ENCODE data around the gene PPP2R1B. TPM values are rescaled to one million over a fixed set of nuclear protein-coding genes. Genes with fewer than 3 reads are reported as not detected.

Gene PPP2R1B
- total and polyA plus RNA-seq, 8 donors: 26.4 to 31.5 (median 29.4) TPM

DNA sequence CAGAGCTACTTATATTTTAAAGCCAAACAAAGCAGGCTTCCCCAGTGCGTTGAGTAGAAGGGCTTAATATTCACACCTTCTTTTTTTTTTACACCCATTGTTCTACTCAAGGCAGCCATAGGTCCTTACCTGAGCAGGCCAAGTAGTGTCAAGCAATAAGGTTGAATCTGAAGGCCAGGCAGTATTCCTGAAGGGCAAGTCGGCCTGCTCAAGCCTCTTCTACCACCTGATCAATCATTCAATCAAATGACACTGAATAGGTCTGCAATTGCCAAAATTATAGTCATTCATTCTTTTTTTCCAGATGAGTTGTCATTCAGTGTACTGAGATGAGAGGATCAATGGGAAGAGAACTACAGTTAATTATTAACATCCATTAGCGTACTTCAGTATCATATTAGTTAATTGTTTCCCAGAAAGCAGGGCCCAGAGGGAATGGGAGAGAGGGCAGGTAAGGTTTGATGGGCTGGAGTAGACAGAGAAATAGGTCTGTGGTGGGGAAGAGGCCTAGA lies 11.9 kb upstream of the PPP2R1B start:
- intact Hi-C loops (cut with DNase I): loop anchor here in 1 of 2 donors (5.0 to 10.0 kb wide), 2 partner anchors 57 to 176 kb away; partner anchors contain the start of gene SIK2
- Histone ChIP-seq H3K27me3 (no peaks in the 10 kb centered on the region), H3K4me3 (no peak overlapping the region), H3K9me3 (no peaks in the 10 kb centered on the region), H3K4me1 (no peaks in the 10 kb centered on the region), H3K36me3 (no peaks in the 10 kb centered on the region), H3K27ac (no peak overlapping the region)
- DNase-seq: no peak
- no peak for TF ChIP-seq CTCF (IDR thresholded peaks at IDR 0.05)
- no peak for ATAC-seq

GRCh38 chr11:111777094-111778046 lies 11.2 kb upstream of the PPP2R1B start:
- intact Hi-C loops (cut with DNase I): loop anchor here in 1 of 2 donors (5.0 to 10.0 kb wide), 2 partner anchors 57 to 175 kb away; partner anchors contain the start of gene SIK2
- DNase-seq (peak in 2 of 4 donors; percentile 74 to 86), ATAC-seq (peak; percentile 94)

DNA sequence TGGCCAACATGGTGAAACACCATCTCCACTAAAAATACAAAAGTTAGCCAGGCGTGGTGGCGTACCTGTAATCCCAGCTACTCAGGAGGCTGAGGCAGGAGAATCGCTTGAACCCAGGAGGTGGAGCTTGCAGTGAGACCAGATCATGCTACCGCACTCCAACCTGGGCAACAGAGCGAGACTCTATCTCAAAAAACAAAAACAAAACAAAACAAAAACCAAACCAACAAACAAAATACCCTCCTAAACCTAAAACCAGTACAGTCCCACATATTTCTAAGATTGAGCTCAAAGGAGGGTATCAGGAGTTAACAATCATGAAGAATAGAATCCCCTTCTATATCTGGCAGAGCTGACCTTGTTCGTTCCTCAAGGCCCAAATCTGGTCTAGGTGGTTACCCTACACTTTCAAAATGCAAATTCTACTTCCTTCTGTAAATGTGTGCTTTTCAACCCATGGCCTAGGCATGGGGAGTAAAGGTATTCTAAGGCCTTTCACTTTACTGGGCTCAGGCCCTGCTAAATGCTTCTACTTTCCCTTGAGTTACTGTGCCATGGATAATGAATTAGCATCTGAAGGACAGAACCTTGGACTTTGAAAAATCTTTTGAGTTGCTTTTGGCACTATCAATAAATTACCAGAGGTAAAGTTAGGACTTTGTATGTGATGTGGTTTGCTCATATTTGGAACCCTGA lies 10.4 kb upstream of the PPP2R1B start:
- ATAC-seq (no peak), DNase-seq (no peak)
- Histone ChIP-seq H3K4me3 (no peak overlapping the region), H3K27me3 (no peaks in the 10 kb centered on the region), H3K4me1 (no peaks in the 10 kb centered on the region), H3K27ac (no peak overlapping the region), H3K9me3 (no peaks in the 10 kb centered on the region), H3K36me3 (no peaks in the 10 kb centered on the region)
- intact Hi-C loops (cut with DNase I): loop anchor here in 1 of 2 donors (5.0 to 10.0 kb wide), 2 partner anchors 58 to 174 kb away; partner anchors contain the start of gene SIK2
- TF ChIP-seq CTCF (IDR thresholded peaks at IDR 0.05): no peak

More at GRCh38 chr11:111777094-111778046, 11.2 kb upstream of the PPP2R1B start:
- no peak overlapping the region for H3K27ac ChIP-seq
- no peaks in the 10 kb centered on the region for H3K4me1 ChIP-seq
- H3K4me3 ChIP-seq: no peak overlapping the region
- H3K27me3 ChIP-seq: no peaks in the 10 kb centered on the region
- no peaks in the 10 kb centered on the region for H3K9me3 ChIP-seq
- no peaks in the 10 kb centered on the region for H3K36me3 ChIP-seq
- peak; percentile 54 to 80 for TF ChIP-seq CTCF (IDR thresholded peaks at IDR 0.05)

DNA sequence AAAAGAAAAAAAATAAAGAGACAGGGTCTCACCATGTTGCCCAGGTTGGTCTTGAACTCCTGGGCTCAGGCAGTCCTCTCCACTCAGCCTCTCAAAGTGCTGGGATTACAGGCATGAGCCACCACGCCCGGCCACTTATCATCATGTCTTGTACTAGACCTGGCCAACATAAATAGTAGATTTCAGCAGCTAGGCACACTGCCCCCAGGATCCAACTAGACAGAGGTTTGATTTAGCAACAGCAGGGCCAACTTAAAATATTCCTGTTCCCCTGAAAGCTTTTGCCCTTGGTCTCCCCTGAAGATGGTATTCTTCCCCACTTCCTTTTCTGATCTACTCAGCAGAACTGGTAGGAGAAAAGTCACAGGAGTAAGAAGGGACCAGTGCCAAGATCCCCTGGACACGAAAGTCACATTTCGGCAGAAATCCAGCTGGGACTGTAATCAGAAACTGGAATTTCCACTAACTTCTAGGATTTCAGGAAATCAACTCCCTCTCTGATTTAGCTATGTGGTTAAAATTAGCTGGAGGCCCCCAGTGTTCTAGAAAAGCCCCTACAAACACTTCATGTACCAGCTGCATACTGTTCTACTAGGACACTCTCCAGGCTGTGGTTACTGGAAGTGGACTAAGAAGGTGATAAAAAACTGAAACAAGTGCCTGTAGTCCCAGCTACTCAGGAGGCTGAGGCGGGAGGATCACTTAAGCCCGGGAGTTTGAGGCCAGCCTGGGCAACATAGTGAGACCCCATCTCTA lies 8.9 kb upstream of the PPP2R1B start:
- no peak overlapping the region for H3K4me3 ChIP-seq
- DNase-seq: peak in 2 of 4 donors; percentile 61 to 78
- no peaks in the 10 kb centered on the region for H3K36me3 ChIP-seq
- H3K27ac ChIP-seq: no peak overlapping the region
- peak; percentile 55 for ATAC-seq
- intact Hi-C loops (cut with DNase I): loop anchor here in 1 of 2 donors (5.0 to 10.0 kb wide), 2 partner anchors 60 to 173 kb away; partner anchors contain the start of gene SIK2
- H3K27me3 ChIP-seq: no peaks in the 10 kb centered on the region
- TF ChIP-seq CTCF (IDR thresholded peaks at IDR 0.05): no peak
- no peaks in the 10 kb centered on the region for H3K9me3 ChIP-seq
- no peaks in the 10 kb centered on the region for H3K4me1 ChIP-seq
